ENCODE data around the gene CGB8. TPM values are rescaled to one million over a fixed set of nuclear protein-coding genes. Genes with fewer than 3 reads are reported as not detected.

CGB8 gene
- total and polyA plus RNA-seq, 2 donors (not counting 1 experiment from before 2014, with no cell fraction given) = not detected

DNA sequence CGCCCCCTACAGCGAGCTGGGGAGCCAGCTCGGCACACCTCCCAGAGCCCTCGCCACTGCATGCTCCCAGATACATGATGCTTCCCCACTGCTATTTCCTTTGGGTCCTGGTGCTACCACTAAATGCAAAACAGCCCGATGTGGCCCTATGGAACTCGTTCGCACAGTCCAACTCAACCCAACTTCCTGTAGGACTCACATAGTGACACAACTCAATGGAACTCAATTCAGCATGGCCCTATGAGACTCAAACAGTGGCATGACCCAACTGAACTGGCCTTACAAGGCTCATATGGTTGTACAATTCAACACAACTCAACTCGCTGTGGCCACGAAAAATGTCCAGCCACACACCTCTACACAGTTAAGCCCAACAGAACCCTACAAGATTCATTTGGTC, 20.1 kb upstream of the CGB8 start:
- TF ChIP-seq EZH2 (IDR thresholded peaks at IDR 0.05; ENCODE audit: low read length, missing control alignments) (no peak), CTCF (conservative IDR thresholded peaks at IDR 0.05 in 1 of 2, IDR thresholded peaks at IDR 0.05 in 1 of 2; ENCODE audit: low read depth in 1 of 2, low read length in 2 of 2) (no peak)
- H3K36me3 ChIP-seq (ENCODE audit: control insufficient read depth, insufficient read depth, low read length) = no peaks in the 10 kb centered on the region
- H3K27me3 ChIP-seq (ENCODE audit: control insufficient read depth, insufficient read depth, low read length) = peaks cover 51% of the 10 kb centered on the region
- no peak overlapping the region for H3K27ac ChIP-seq (ENCODE audit: insufficient read depth, low read length)
- no peak overlapping the region for H3K4me2 ChIP-seq (ENCODE audit: extremely low read depth, insufficient read depth, low read length)
- H3K9ac ChIP-seq (ENCODE audit: insufficient read depth, low read length) = no peak overlapping the region
- no peak for DNase-seq (ENCODE audit: low read depth in 2 of 2)
- H3K79me2 ChIP-seq (ENCODE audit: control insufficient read depth, insufficient read depth, low read length) = no peaks in the 10 kb centered on the region
- no peak overlapping the region for H3K4me3 ChIP-seq (replicated peaks in 1 of 4; ENCODE audit: control extremely low read depth in 1 of 4, insufficient read depth in 1 of 4, low read depth in 3 of 4, low read length in 4 of 4)
- no peaks in the 10 kb centered on the region for H3K4me1 ChIP-seq (ENCODE audit: control insufficient read depth, extremely low read depth, insufficient read depth, low read length)
- H3K9me3 ChIP-seq (ENCODE audit: control insufficient read depth, insufficient read depth, low read depth, low read length) = no peaks in the 10 kb centered on the region
- H4K20me1 ChIP-seq (ENCODE audit: control insufficient read depth, extremely low read depth, insufficient read depth, low read length) = no peaks in the 10 kb centered on the region
- H2AFZ ChIP-seq (ENCODE audit: low read length) = no peak overlapping the region

DNA sequence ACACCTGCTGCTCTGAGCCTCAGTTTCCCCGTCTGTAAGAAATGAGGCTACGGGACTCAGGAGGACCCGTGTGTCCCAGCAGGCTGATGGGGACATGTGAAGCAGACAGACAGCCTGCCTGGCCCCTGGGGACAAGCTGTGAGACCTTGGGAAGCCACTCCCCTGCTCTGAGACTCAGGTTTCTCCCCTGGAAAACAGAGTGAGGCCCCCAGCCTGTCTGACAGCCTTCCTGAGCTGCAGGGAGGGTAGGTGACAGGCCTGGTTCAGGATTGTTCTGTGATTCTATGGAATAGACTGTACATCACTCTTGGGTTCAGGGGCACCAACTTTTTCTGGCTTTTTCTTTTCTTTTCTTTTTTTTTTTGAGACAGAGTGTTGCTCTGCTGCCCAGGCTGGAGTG, 18.6 kb upstream of the CGB8 start:
- Histone ChIP-seq H3K36me3 (ENCODE audit: control insufficient read depth, insufficient read depth, low read length) (no peaks in the 10 kb centered on the region), H3K9me3 (ENCODE audit: control insufficient read depth, insufficient read depth, low read depth, low read length) (no peaks in the 10 kb centered on the region), H3K4me2 (ENCODE audit: extremely low read depth, insufficient read depth, low read length) (no peak overlapping the region), H3K4me1 (ENCODE audit: control insufficient read depth, extremely low read depth, insufficient read depth, low read length) (no peaks in the 10 kb centered on the region), H3K27ac (ENCODE audit: insufficient read depth, low read length) (no peak overlapping the region), H3K79me2 (ENCODE audit: control insufficient read depth, insufficient read depth, low read length) (no peaks in the 10 kb centered on the region), H2AFZ (ENCODE audit: low read length) (no peak overlapping the region), H4K20me1 (ENCODE audit: control insufficient read depth, extremely low read depth, insufficient read depth, low read length) (no peaks in the 10 kb centered on the region), H3K9ac (ENCODE audit: insufficient read depth, low read length) (no peak overlapping the region), H3K4me3 (replicated peaks in 1 of 4; ENCODE audit: control extremely low read depth in 1 of 4, insufficient read depth in 1 of 4, low read depth in 3 of 4, low read length in 4 of 4) (no peak overlapping the region), H3K27me3 (ENCODE audit: control insufficient read depth, insufficient read depth, low read length) (peaks cover 42% of the 10 kb centered on the region)
- TF ChIP-seq EZH2 (IDR thresholded peaks at IDR 0.05; ENCODE audit: low read length, missing control alignments) (no peak), CTCF (conservative IDR thresholded peaks at IDR 0.05 in 1 of 2, IDR thresholded peaks at IDR 0.05 in 1 of 2; ENCODE audit: low read depth in 1 of 2, low read length in 2 of 2) (no peak)
- DNase-seq (ENCODE audit: low read depth in 2 of 2) = no peak

- H3K36me3 ChIP-seq (ENCODE audit: control insufficient read depth, insufficient read depth, low read length) = no peaks in the 10 kb centered on the region
- no peak overlapping the region for H3K4me2 ChIP-seq (ENCODE audit: extremely low read depth, insufficient read depth, low read length)
- no peaks in the 10 kb centered on the region for H4K20me1 ChIP-seq (ENCODE audit: control insufficient read depth, extremely low read depth, insufficient read depth, low read length)
- no peak overlapping the region for H2AFZ ChIP-seq (ENCODE audit: low read length)
- no peaks in the 10 kb centered on the region for H3K9me3 ChIP-seq (ENCODE audit: control insufficient read depth, insufficient read depth, low read depth, low read length)
- H3K9ac ChIP-seq (ENCODE audit: insufficient read depth, low read length) = no peak overlapping the region
- no peak for TF ChIP-seq CTCF (conservative IDR thresholded peaks at IDR 0.05 in 1 of 2, IDR thresholded peaks at IDR 0.05 in 1 of 2; ENCODE audit: low read depth in 1 of 2, low read length in 2 of 2)
- no peak for TF ChIP-seq EZH2 (IDR thresholded peaks at IDR 0.05; ENCODE audit: low read length, missing control alignments)
- no peak overlapping the region for H3K27ac ChIP-seq (ENCODE audit: insufficient read depth, low read length)
- H3K4me3 ChIP-seq (replicated peaks in 1 of 4; ENCODE audit: control extremely low read depth in 1 of 4, insufficient read depth in 1 of 4, low read depth in 3 of 4, low read length in 4 of 4) = no peak overlapping the region
- peaks cover 36% of the 10 kb centered on the region for H3K27me3 ChIP-seq (ENCODE audit: control insufficient read depth, insufficient read depth, low read length)
- H3K79me2 ChIP-seq (ENCODE audit: control insufficient read depth, insufficient read depth, low read length) = no peaks in the 10 kb centered on the region
- no peaks in the 10 kb centered on the region for H3K4me1 ChIP-seq (ENCODE audit: control insufficient read depth, extremely low read depth, insufficient read depth, low read length)
- DNase-seq (ENCODE audit: low read depth in 2 of 2) = no peak
Observed at GRCh38 chr19:49065905-49066512, 17.1 kb upstream of the CGB8 start.

Data from fibroblast of lung (primary cell).